Tracheal epithelial cell (primary cell): ENCODE measurements around the gene SHCBP1L. TPM values are rescaled to one million over a fixed set of nuclear protein-coding genes. Genes with fewer than 3 reads are reported as not detected.

Experiments used
- total RNA-seq: library from RNA; depleted of rRNA; stranded (reverse); fragments of >200 nt; gene quantifications from 2 replicates; pipeline ENCODE4 v1.2.1, GENCODE V29; 2014

SHCBP1L gene
- not detected in 2 replicates for total RNA-seq

GRCh38 chr1:182952677-182953444, at the start of gene SHCBP1L:
SHCBP1L (minus strand) TSS chr1:182953166; CDS start chr1:182953133, 33 bp downstream.

Other genes with a start within 250 kb of the SHCBP1L start
- gene NPL, start 163.4 kb downstream of the SHCBP1L start, total RNA-seq: 2.8 and 2.9 TPM in 2 replicates
- 92.9 and 109 TPM in 2 replicates for gene DHX9, start 113.8 kb downstream of the SHCBP1L start, total RNA-seq
- 146 and 152 TPM in 2 replicates for gene LAMC1, start 70.3 kb upstream of the SHCBP1L start, total RNA-seq
- 656 and 1,907 TPM in 2 replicates for gene LAMC2, start 233.1 kb upstream of the SHCBP1L start, total RNA-seq